Smooth muscle cell (in vitro differentiated cells): Measurements from ENCODE around the gene LAPTM5. TPM values are rescaled to one million over a fixed set of nuclear protein-coding genes. Genes with fewer than 3 reads are reported as not detected.

Experiments
- DNase-seq: peaks from one replicate; lab custom pipeline; 2025; ENCODE audit not compliant: unreplicated experiment; lab: John Stamatoyannopoulos, UW
- H2AFZ ChIP-seq: fragments of 200-600 bp; sonication (generic); 2 replicates; pipeline ENCODE4 v1.6.0; 2016; ENCODE audit warnings: antibody characterized with exemption, low read depth, mild to moderate bottlenecking
- H3F3A ChIP-seq: fragments of 200-600 bp; sonication (generic); 2 replicates; pipeline ENCODE4 v1.6.0; 2017; ENCODE audit warnings: antibody characterized with exemption, low read depth
- H3K27ac ChIP-seq: fragments of 200-600 bp; sonication (generic); 2 replicates; pipeline ENCODE4 v1.5.1; 2016; ENCODE audit warnings: low read depth, mild to moderate bottlenecking
- H3K27me3 ChIP-seq: fragments of 200-600 bp; sonication (generic); 2 replicates; pipeline ENCODE4 v1.6.1; 2016; ENCODE audit warnings: low read depth, mild to moderate bottlenecking
- H3K36me3 ChIP-seq: fragments of 200-600 bp; sonication (generic); 2 replicates; pipeline ENCODE4 v1.5.1; 2016; ENCODE audit warnings: low read depth
- H3K4me1 ChIP-seq: fragments of 200-600 bp; sonication (generic); 2 replicates; pipeline ENCODE4 v1.5.1; 2016; ENCODE audit warnings: low read depth
- H3K4me2 ChIP-seq: fragments of 200-600 bp; sonication (generic); 2 replicates; pipeline ENCODE4 v1.6.0; 2016; ENCODE audit warnings: mild to moderate bottlenecking
- H3K4me3 ChIP-seq: fragments of 200-600 bp; sonication (generic); 2 replicates; pipeline ENCODE4 v1.5.1; 2016; ENCODE audit warnings: mild to moderate bottlenecking
- H3K79me2 ChIP-seq: fragments of 200-600 bp; sonication (generic); 2 replicates; pipeline ENCODE4 v1.6.0; 2016; ENCODE audit warnings: low read depth, mild to moderate bottlenecking
- H3K9ac ChIP-seq: fragments of 200-600 bp; sonication (generic); 2 replicates; pipeline ENCODE4 v1.6.0; 2016; ENCODE audit warnings: low read depth
- H3K9me3 ChIP-seq: fragments of 200-600 bp; sonication (generic); replicated peaks from 2 replicates; pipeline ENCODE4 v1.5.1; 2016; ENCODE audit warnings: low read depth
- H4K20me1 ChIP-seq: fragments of 200-600 bp; sonication (generic); 2 replicates; pipeline ENCODE4 v1.6.0; 2016; ENCODE audit warnings: low read depth
- CTCF ChIP-seq: fragments of 200-600 bp; sonication (generic); IDR thresholded peaks from 2 replicates; pipeline ENCODE4 v1.5.1; 2017; ENCODE audit warnings: borderline replicate concordance, mild to moderate bottlenecking, antibody characterized with exemption; ENCODE audit not compliant: insufficient read depth, poor library complexity, severe bottlenecking
- WGBS: methylation state at CpG from one replicate; pipeline ENCODE4 v1.1.7; 2016; ENCODE audit warnings: low lambda C conversion rate; 5-methylcytosine and 5-hydroxymethylcytosine counted together
- polyA plus RNA-seq: library from polyadenylated mRNA; unstranded; fragments of >200 nt; fragmentation: Nextera tagmentation; extraction: Ambion mirVana; gene quantifications from 2 replicates; pipeline ENCODE4 v1.2.1, GENCODE V29; 2016
- total RNA-seq: library from RNA; depleted of rRNA; stranded (reverse); fragments of >200 nt; gene quantifications from 2 replicates; pipeline ENCODE4 v1.2.3, GENCODE V29; 2014

LAPTM5 gene
- total and polyA plus RNA-seq, 2 experiments from 2014 or later, result 0.63 to 1.4 TPM

GRCh38 chr1:30731806-30732276 lies 25.7 kb downstream of the LAPTM5 start:
- H3F3A ChIP-seq, result no peaks in the 10 kb centered on the region
- H3K4me3 ChIP-seq, result no peak overlapping the region
- no peak overlapping the region for H3K4me2 ChIP-seq
- no peak for DNase-seq
- no peak overlapping the region for H3K27ac ChIP-seq
- no peaks in the 10 kb centered on the region for H3K79me2 ChIP-seq
- 92% methylated on average over 8 of the region's 8 CpGs for WGBS
- no peak overlapping the region for H3K9ac ChIP-seq
- peaks cover under 1% of the 10 kb centered on the region for H3K4me1 ChIP-seq
- H3K36me3 ChIP-seq, result no peaks in the 10 kb centered on the region
- H4K20me1 ChIP-seq, result no peaks in the 10 kb centered on the region
- no peaks in the 10 kb centered on the region for H3K9me3 ChIP-seq
- no peak for TF ChIP-seq CTCF
- H3K27me3 ChIP-seq, result no peaks in the 10 kb centered on the region
- no peak overlapping the region for H2AFZ ChIP-seq

GRCh38 chr1:30731109-30731805 lies 26.3 kb downstream of the LAPTM5 start:
- no peaks in the 10 kb centered on the region for H3K79me2 ChIP-seq
- DNase-seq, result no peak
- no peak overlapping the region for H2AFZ ChIP-seq
- H3K36me3 ChIP-seq, result no peaks in the 10 kb centered on the region
- H3F3A ChIP-seq, result peaks cover 2% of the 10 kb centered on the region
- no peak overlapping the region for H3K4me2 ChIP-seq
- no peaks in the 10 kb centered on the region for H3K9me3 ChIP-seq
- no peak overlapping the region for H3K4me3 ChIP-seq
- H3K4me1 ChIP-seq, result peaks cover 7% of the 10 kb centered on the region
- H3K9ac ChIP-seq, result no peak overlapping the region
- TF ChIP-seq CTCF, result no peak
- no peaks in the 10 kb centered on the region for H4K20me1 ChIP-seq
- H3K27me3 ChIP-seq, result no peaks in the 10 kb centered on the region
- WGBS, result 92% methylated on average over 10 of the region's 10 CpGs
- no peak overlapping the region for H3K27ac ChIP-seq

- 67% methylated on average over 23 of the region's 23 CpGs for WGBS
Measured at GRCh38 chr1:30730346-30731108, 27.0 kb downstream of the LAPTM5 start.

More at GRCh38 chr1:30730346-30731108, 27.0 kb downstream of the LAPTM5 start:
- H3K27ac ChIP-seq, result no peak overlapping the region
- no peaks in the 10 kb centered on the region for H3K36me3 ChIP-seq
- H3K4me3 ChIP-seq, result no peak overlapping the region
- no peaks in the 10 kb centered on the region for H3K79me2 ChIP-seq
- H3K27me3 ChIP-seq, result no peaks in the 10 kb centered on the region
- H3K4me2 ChIP-seq, result no peak overlapping the region
- peaks cover 9% of the 10 kb centered on the region for H3K4me1 ChIP-seq
- no peaks in the 10 kb centered on the region for H3K9me3 ChIP-seq
- TF ChIP-seq CTCF, result no peak
- H2AFZ ChIP-seq, result no peak overlapping the region
- H3F3A ChIP-seq, result peaks cover 5% of the 10 kb centered on the region
- no peak overlapping the region for H3K9ac ChIP-seq
- DNase-seq, result no peak
- no peaks in the 10 kb centered on the region for H4K20me1 ChIP-seq
